Measurements from ENCODE around the gene KRT76.
"Not testable (repeated sequence)": the region's sequence is repeated elsewhere in the genome, so short reads cannot be mapped to it uniquely, and the experiment has no call there.

KRT76 gene

DNA sequence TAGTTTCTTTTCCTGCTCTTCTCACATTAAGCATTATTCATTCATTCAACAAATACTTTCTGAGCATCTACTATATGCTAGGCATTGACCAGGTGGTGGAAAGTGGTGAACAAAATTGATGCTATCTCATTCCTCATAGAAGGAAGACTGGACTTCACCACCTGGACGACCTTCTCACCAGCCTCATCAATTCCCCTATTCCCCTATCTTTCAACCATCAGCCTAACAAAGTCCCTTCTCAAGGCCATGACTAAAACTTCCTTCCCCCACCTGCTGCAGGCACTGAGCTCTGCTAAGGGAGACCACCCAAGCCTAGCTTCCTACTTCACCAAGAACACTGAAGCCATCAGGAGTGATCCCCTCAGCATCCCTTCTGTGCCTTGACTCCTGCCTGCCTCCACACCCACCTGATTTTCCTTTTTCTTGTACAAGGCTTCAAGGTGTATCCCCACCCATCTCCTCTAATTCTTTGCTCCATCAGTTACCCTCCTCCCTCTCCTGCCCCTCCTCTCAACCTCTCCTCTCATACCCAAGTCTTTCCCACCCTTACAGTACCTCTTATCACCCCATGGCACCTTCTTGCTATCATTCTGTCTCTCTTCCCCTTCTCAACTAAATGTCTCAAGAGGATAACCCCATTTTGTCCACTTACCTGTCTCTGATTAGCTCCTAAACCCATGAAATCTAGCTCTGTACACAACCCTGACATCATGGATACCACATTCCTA, 19.5 kb downstream of the KRT76 start:
- H3K9me3 ChIP-seq (ENCODE audit: control insufficient read depth, insufficient read depth, low read length), result peaks cover 2% of the 10 kb centered on the region
- no peaks in the 10 kb centered on the region for H3K27me3 ChIP-seq (ENCODE audit: control insufficient read depth, insufficient read depth, low read length)
- no peaks in the 10 kb centered on the region for H3K36me3 ChIP-seq (ENCODE audit: control insufficient read depth, insufficient read depth, low read length)
- no peaks in the 10 kb centered on the region for H3K4me1 ChIP-seq (ENCODE audit: control insufficient read depth, insufficient read depth, low read length)
- WGBS (ENCODE audit: insufficient coverage, insufficient read length), result no CpG with 5 or more reads among the region's 1 CpG
- no peak for DNase-seq (ENCODE audit: low read depth, low spot score)
- H3K4me3 ChIP-seq (ENCODE audit: low read length), result no peak overlapping the region
- H3K27ac ChIP-seq (ENCODE audit: low read length), result no peak overlapping the region

DNA sequence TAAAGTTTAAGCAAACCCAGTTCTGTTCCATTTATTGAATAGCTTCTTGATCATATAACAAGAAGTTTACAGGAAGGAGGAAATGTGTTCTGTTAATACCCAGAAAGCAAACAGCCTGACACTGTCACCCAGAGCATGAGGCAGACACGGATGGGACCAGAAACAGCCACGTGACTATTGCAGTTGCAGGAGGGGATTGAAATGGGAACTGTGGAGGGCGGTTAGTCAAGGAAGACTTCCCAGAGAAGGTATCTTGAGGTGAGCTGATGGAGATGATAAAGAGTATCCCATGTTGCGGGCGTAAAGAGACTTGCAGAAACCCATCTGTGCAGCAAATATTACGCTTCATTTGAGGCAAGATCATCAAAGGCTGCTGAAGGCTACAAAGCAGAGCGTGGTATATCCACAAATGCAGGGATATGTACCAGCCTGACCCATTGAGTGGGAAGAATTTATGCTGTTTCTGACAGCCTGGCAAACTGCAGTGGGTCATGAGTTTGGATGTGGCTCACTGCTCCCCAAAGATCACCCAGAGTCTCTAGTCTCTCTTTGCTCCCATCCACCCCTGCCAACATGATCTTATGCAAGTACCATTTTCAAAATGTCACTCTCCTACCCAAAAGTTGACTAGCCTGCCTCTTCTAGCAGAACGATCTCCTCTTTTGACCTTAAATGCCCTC, 20.7 kb downstream of the KRT76 start:
- no peak for DNase-seq (ENCODE audit: low read depth, low spot score)
- Histone ChIP-seq H3K4me1 (ENCODE audit: control insufficient read depth, insufficient read depth, low read length) (no peaks in the 10 kb centered on the region), H3K27ac (ENCODE audit: low read length) (no peak overlapping the region), H3K4me3 (ENCODE audit: low read length) (no peak overlapping the region), H3K27me3 (ENCODE audit: control insufficient read depth, insufficient read depth, low read length) (0 out of 2 replicates have a peak, but pooled peaks cover 2% of the 10 kb centered on the region), H3K9me3 (ENCODE audit: control insufficient read depth, insufficient read depth, low read length) (peaks cover 2% of the 10 kb centered on the region), H3K36me3 (ENCODE audit: control insufficient read depth, insufficient read depth, low read length) (no peaks in the 10 kb centered on the region)
- WGBS (ENCODE audit: insufficient coverage, insufficient read length), result no CpG with 5 or more reads among the region's 8 CpGs

DNA sequence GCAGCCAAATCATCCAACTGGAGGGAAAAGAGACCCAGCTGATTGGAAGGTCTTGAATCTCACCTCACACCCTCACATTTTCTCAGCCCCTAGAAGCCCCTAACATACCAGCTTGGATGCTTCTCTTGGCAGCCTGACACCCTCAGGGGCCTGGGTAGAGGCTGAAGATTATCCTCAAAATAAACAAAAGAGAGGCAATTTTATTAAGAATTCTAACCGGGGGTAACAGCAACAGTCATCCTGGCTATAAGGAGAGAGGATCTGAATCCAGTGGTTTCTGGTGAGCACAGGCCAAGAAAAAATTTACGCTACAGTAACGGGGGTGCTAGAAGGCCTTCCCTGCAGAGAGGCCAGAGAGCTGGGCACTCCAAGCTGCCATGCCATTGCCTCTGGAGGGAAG, 21.6 kb downstream of the KRT76 start:
- WGBS (ENCODE audit: insufficient coverage, insufficient read length), result no CpG with 5 or more reads among the region's 3 CpGs
- no peak for DNase-seq (ENCODE audit: low read depth, low spot score)
- 0 out of 2 replicates have a peak, but pooled peaks cover 2% of the 10 kb centered on the region for H3K27me3 ChIP-seq (ENCODE audit: control insufficient read depth, insufficient read depth, low read length)

DNA sequence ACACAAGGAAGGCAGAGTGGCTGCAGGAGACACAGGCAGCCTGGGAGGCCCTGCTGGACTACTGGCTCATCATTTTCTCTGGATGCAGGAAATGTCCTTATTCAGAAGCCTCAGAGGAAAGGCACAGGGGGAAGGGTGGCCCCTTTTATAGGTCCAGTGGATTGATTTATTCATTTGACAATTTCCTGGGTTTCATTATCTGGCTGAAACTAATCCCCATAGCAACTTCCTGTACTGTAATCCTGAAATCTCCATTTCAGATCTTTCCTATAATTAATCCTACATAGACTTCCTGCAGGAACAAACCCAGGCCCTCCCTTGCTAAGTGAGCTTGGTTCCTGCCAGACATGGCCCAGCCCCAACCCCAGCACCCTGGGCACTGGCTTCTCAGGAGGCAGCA, 23.0 kb downstream of the KRT76 start:
- H3K27me3 ChIP-seq (ENCODE audit: control insufficient read depth, insufficient read depth, low read length), result 0 out of 2 replicates have a peak, but pooled peaks cover 2% of the 10 kb centered on the region
- no peaks in the 10 kb centered on the region for H3K4me1 ChIP-seq (ENCODE audit: control insufficient read depth, insufficient read depth, low read length)
- no peak for DNase-seq (ENCODE audit: low read depth, low spot score)

More for the DNA sequence above, 21.6 kb downstream of the KRT76 start:
- Histone ChIP-seq H3K4me3 (ENCODE audit: low read length) (no peak overlapping the region), H3K27ac (ENCODE audit: low read length) (no peak overlapping the region), H3K36me3 (ENCODE audit: control insufficient read depth, insufficient read depth, low read length) (no peaks in the 10 kb centered on the region), H3K9me3 (ENCODE audit: control insufficient read depth, insufficient read depth, low read length) (peaks cover under 1% of the 10 kb centered on the region), H3K4me1 (ENCODE audit: control insufficient read depth, insufficient read depth, low read length) (no peaks in the 10 kb centered on the region)

DNA sequence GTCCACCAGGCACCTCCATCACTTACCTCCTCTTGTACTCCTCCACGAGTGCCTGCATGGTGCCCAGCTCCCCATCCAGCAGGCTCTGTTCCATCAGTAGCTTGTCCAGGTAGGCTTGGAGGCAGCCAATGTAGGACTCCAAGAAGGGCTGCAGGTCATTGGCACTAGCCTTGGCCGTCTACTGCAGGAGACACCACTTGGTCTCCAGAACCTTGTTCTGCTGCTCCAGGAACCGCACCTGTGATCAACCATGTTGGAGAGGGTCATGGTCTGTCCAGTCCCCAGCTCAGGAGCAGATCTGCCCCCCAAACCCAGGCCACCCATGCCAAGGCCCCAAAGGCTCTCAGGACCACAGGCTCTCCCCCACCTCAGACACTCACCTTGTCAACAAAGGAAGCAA, 23.9 kb downstream of the KRT76 start:
- Histone ChIP-seq H3K36me3 (ENCODE audit: control insufficient read depth, insufficient read depth, low read length) (no peaks in the 10 kb centered on the region), H3K27me3 (ENCODE audit: control insufficient read depth, insufficient read depth, low read length) (0 out of 2 replicates have a peak, but pooled peaks cover 2% of the 10 kb centered on the region), H3K27ac (ENCODE audit: low read length) (no peak overlapping the region), H3K4me3 (ENCODE audit: low read length) (no peak overlapping the region), H3K9me3 (ENCODE audit: control insufficient read depth, insufficient read depth, low read length) (no peaks in the 10 kb centered on the region), H3K4me1 (ENCODE audit: control insufficient read depth, insufficient read depth, low read length) (no peaks in the 10 kb centered on the region)
- no peak for DNase-seq (ENCODE audit: low read depth, low spot score)
- WGBS (ENCODE audit: insufficient coverage, insufficient read length), result no CpG with 5 or more reads among the region's 3 CpGs

More for the DNA sequence above, 23.0 kb downstream of the KRT76 start:
- Histone ChIP-seq H3K9me3 (ENCODE audit: control insufficient read depth, insufficient read depth, low read length) (no peaks in the 10 kb centered on the region), H3K27ac (ENCODE audit: low read length) (no peak overlapping the region), H3K36me3 (ENCODE audit: control insufficient read depth, insufficient read depth, low read length) (no peaks in the 10 kb centered on the region), H3K4me3 (ENCODE audit: low read length) (no peak overlapping the region)

DNA sequence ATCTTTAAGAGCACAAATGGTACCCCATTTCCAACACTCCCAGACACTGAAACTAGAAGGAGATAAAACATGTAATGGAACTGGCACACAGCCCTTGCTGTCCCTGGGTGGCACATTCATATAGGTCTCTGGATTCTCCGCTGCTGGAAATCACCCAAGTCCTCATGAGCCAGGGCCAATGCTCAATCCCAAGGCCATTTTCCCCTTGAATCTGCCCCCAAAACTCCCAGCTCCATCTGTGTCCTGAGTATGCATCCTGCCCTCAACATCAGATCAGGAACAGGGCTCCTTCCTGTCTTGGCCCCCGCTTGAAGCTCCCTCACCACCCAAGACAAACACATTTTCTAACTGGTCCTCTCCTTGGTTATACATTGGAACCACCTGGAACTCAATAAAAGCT, 24.6 kb downstream of the KRT76 start:
- no CpG with 5 or more reads among the region's 2 CpGs for WGBS (ENCODE audit: insufficient coverage, insufficient read length)
- Histone ChIP-seq H3K9me3 (ENCODE audit: control insufficient read depth, insufficient read depth, low read length) (no peaks in the 10 kb centered on the region), H3K4me1 (ENCODE audit: control insufficient read depth, insufficient read depth, low read length) (no peaks in the 10 kb centered on the region), H3K27ac (ENCODE audit: low read length) (no peak overlapping the region), H3K36me3 (ENCODE audit: control insufficient read depth, insufficient read depth, low read length) (no peaks in the 10 kb centered on the region), H3K4me3 (ENCODE audit: low read length) (no peak overlapping the region), H3K27me3 (ENCODE audit: control insufficient read depth, insufficient read depth, low read length) (0 out of 2 replicates have a peak, but pooled peaks cover 2% of the 10 kb centered on the region)
- no peak for DNase-seq (ENCODE audit: low read depth, low spot score)

DNA sequence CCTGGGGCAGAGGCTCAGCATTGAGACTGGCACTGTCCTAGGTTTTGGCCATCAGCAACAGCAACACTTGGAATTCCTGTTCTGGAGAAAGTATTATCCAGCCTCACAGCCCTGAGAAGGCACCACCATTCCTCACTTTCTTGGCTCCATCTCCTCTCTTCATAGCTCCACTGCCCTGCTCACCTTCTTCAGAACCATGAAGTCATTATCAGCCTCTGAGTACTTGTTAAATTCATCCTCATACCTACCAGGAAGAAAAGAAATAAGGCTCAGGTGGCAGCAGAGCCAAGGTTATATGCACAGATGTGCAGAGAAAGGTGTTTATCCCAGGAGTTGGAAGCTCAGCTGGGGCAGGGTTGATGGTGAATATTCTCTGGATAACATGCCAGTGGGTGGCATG, 25.4 kb downstream of the KRT76 start:
- H3K27me3 ChIP-seq (ENCODE audit: control insufficient read depth, insufficient read depth, low read length), result 0 out of 2 replicates have a peak, but pooled peaks cover 2% of the 10 kb centered on the region
- no peak overlapping the region for H3K27ac ChIP-seq (ENCODE audit: low read length)
- H3K9me3 ChIP-seq (ENCODE audit: control insufficient read depth, insufficient read depth, low read length), result no peaks in the 10 kb centered on the region
- no peaks in the 10 kb centered on the region for H3K4me1 ChIP-seq (ENCODE audit: control insufficient read depth, insufficient read depth, low read length)
- no peak overlapping the region for H3K4me3 ChIP-seq (ENCODE audit: low read length)
- H3K36me3 ChIP-seq (ENCODE audit: control insufficient read depth, insufficient read depth, low read length), result no peaks in the 10 kb centered on the region
- DNase-seq (ENCODE audit: low read depth, low spot score), result no peak

DNA sequence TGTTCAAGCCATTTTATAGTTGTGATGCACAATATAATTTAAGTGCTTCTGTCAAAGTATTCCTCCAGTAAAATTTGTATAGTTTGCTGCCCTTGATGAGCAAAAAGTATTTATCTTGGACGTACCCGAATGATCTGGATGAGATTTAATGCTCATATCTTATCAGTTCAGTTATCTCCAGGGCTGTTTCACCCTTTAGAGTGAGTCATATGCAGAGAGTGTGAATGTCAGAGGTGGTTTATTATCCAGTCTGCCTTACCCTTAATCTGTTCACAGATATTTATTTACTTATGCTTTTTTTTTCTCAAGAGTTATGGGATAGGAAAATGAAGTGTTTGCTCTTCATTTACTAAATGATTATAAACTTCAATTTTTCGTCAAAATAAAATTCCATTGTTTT, 26.6 kb downstream of the KRT76 start:
- H3K4me3 ChIP-seq (ENCODE audit: low read length); H3K36me3 ChIP-seq (ENCODE audit: control insufficient read depth, insufficient read depth, low read length); H3K4me1 ChIP-seq (ENCODE audit: control insufficient read depth, insufficient read depth, low read length); H3K9me3 ChIP-seq (ENCODE audit: control insufficient read depth, insufficient read depth, low read length); H3K27me3 ChIP-seq (ENCODE audit: control insufficient read depth, insufficient read depth, low read length); DNase-seq (ENCODE audit: low read depth, low spot score); H3K27ac ChIP-seq (ENCODE audit: low read length): not testable (repeated sequence)
- no CpG with 5 or more reads among the region's 3 CpGs for WGBS (ENCODE audit: insufficient coverage, insufficient read length)

DNA sequence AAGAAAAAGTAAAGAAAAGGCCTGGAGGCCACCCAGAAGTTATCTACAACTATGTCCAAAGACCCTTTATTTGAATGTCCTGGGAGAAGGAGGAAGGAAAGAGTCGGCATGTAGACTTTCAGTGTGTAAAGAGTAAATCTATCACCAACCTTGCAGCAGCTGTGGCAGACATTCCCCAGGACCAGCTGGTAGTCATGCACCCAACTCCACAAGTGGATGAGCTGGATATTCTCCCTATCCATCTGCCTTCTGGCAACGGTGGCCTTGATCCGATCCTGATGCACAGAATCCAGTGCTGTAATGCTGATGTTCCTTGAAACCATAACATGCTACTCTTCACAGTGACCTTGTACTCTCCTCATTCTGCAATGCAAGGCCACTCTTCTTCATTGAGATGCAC, 27.3 kb downstream of the KRT76 start:
- no peak for DNase-seq (ENCODE audit: low read depth, low spot score)
- Histone ChIP-seq H3K4me3 (ENCODE audit: low read length) (no peak overlapping the region), H3K9me3 (ENCODE audit: control insufficient read depth, insufficient read depth, low read length) (no peaks in the 10 kb centered on the region), H3K36me3 (ENCODE audit: control insufficient read depth, insufficient read depth, low read length) (no peaks in the 10 kb centered on the region), H3K27me3 (ENCODE audit: control insufficient read depth, insufficient read depth, low read length) (0 out of 2 replicates have a peak, but pooled peaks cover 2% of the 10 kb centered on the region), H3K27ac (ENCODE audit: low read length) (no peak overlapping the region), H3K4me1 (ENCODE audit: control insufficient read depth, insufficient read depth, low read length) (no peaks in the 10 kb centered on the region; the same call in 1 of the 2 replicates)
- WGBS (ENCODE audit: insufficient coverage, insufficient read length), result no CpG with 5 or more reads among the region's 3 CpGs

DNA sequence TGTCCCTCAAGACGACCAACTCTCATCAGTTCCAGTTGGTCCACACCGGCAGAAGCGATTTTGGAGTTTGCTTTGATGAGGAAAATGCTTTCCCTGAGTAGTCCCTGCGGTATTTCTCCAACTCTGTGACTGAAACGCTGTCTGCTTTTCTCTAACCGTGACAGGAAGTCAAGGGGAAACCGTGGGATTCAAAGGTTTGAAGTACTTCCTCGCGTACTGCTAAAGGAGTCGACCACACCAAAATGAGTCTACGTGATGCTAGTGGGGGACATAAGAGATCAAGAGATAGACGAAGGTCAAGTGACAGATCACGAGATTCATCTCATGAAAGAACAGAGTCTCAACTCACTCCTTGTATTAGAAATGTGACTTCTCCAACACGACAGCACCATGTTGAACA, 28.6 kb downstream of the KRT76 start:
- H3K4me1 ChIP-seq (ENCODE audit: control insufficient read depth, insufficient read depth, low read length), result no peaks in the 10 kb centered on the region; the same call in 1 of the 2 replicates
- H3K27ac ChIP-seq (ENCODE audit: low read length), result no peak overlapping the region
- no peaks in the 10 kb centered on the region for H3K36me3 ChIP-seq (ENCODE audit: control insufficient read depth, insufficient read depth, low read length)
- no peaks in the 10 kb centered on the region for H3K9me3 ChIP-seq (ENCODE audit: control insufficient read depth, insufficient read depth, low read length)
- no CpG with 5 or more reads among the region's 14 CpGs for WGBS (ENCODE audit: insufficient coverage, insufficient read length)
- H3K4me3 ChIP-seq (ENCODE audit: low read length), result no peak overlapping the region
- 0 out of 2 replicates have a peak, but pooled peaks cover 2% of the 10 kb centered on the region for H3K27me3 ChIP-seq (ENCODE audit: control insufficient read depth, insufficient read depth, low read length)
- DNase-seq (ENCODE audit: low read depth, low spot score), result no peak
